Measurements from ENCODE around the gene ZNF862.

Gene ZNF862

GRCh38 chr7:149796287-149796860, 41.8 kb upstream of the ZNF862 start:
- Histone ChIP-seq H3K27me3 (replicated peaks; ENCODE audit: control insufficient read depth, insufficient read depth, low read length, poor library complexity, severe bottlenecking) (no peaks in the 10 kb centered on the region), H3K4me3 (ENCODE audit: insufficient read depth, low read depth, low read length, poor library complexity, severe bottlenecking) (no peak overlapping the region), H3K9me3 (ENCODE audit: control insufficient read depth, low read length) (no peaks in the 10 kb centered on the region), H3K27ac (ENCODE audit: insufficient read depth, low read length, poor library complexity, severe bottlenecking) (no peak overlapping the region), H3K36me3 (ENCODE audit: control insufficient read depth, insufficient read depth, low read length) (no peaks in the 10 kb centered on the region), H3K4me1 (ENCODE audit: control insufficient read depth, insufficient read depth, low read length, poor library complexity, severe bottlenecking) (no peaks in the 10 kb centered on the region)
- no peak for DNase-seq

DNA sequence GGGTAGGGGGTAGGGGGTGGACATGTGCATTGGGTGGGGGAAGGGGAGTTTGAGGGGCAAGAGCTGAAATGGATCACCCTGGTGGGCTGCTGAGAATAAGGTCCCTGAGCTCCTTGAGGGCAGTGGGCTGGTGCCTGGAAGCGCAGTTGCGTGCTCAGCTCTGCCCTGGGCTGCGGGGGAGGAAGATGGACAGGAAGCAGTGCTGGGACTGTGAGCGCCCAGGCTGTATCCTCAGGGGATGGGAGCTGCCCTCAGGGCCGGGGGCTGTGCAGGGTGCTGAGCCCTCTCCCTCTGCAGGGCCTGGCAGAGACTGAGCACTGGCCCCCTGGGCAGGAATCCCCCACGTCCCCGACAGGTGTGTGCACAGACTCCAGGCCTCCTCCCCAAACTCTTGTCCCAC, 40.4 kb upstream of the ZNF862 start:
- Histone ChIP-seq H3K4me3 (ENCODE audit: insufficient read depth, low read depth, low read length, poor library complexity, severe bottlenecking) (no peak overlapping the region), H3K9me3 (ENCODE audit: control insufficient read depth, low read length) (no peaks in the 10 kb centered on the region), H3K4me1 (ENCODE audit: control insufficient read depth, insufficient read depth, low read length, poor library complexity, severe bottlenecking) (no peaks in the 10 kb centered on the region), H3K27me3 (replicated peaks; ENCODE audit: control insufficient read depth, insufficient read depth, low read length, poor library complexity, severe bottlenecking) (no peaks in the 10 kb centered on the region), H3K36me3 (ENCODE audit: control insufficient read depth, insufficient read depth, low read length) (no peaks in the 10 kb centered on the region), H3K27ac (ENCODE audit: insufficient read depth, low read length, poor library complexity, severe bottlenecking) (no peak overlapping the region)
- DNase-seq = no peak

GRCh38 chr7:149799397-149800168, 38.6 kb upstream of the ZNF862 start:
- H3K4me3 ChIP-seq (ENCODE audit: insufficient read depth, low read depth, low read length, poor library complexity, severe bottlenecking) = no peak overlapping the region
- no peaks in the 10 kb centered on the region for H3K27me3 ChIP-seq (replicated peaks; ENCODE audit: control insufficient read depth, insufficient read depth, low read length, poor library complexity, severe bottlenecking)
- no peaks in the 10 kb centered on the region for H3K9me3 ChIP-seq (ENCODE audit: control insufficient read depth, low read length)
- H3K4me1 ChIP-seq (ENCODE audit: control insufficient read depth, insufficient read depth, low read length, poor library complexity, severe bottlenecking) = no peaks in the 10 kb centered on the region
- no peaks in the 10 kb centered on the region for H3K36me3 ChIP-seq (ENCODE audit: control insufficient read depth, insufficient read depth, low read length)
- H3K27ac ChIP-seq (ENCODE audit: insufficient read depth, low read length, poor library complexity, severe bottlenecking) = no peak overlapping the region
- DNase-seq = peak; percentile 25 to 41 (median 31)

GRCh38 chr7:149800169-149800555, 38.0 kb upstream of the ZNF862 start:
- Histone ChIP-seq H3K36me3 (ENCODE audit: control insufficient read depth, insufficient read depth, low read length) (no peaks in the 10 kb centered on the region), H3K4me1 (ENCODE audit: control insufficient read depth, insufficient read depth, low read length, poor library complexity, severe bottlenecking) (no peaks in the 10 kb centered on the region), H3K27ac (ENCODE audit: insufficient read depth, low read length, poor library complexity, severe bottlenecking) (no peak overlapping the region), H3K4me3 (ENCODE audit: insufficient read depth, low read depth, low read length, poor library complexity, severe bottlenecking) (no peak overlapping the region), H3K9me3 (ENCODE audit: control insufficient read depth, low read length) (no peaks in the 10 kb centered on the region), H3K27me3 (replicated peaks; ENCODE audit: control insufficient read depth, insufficient read depth, low read length, poor library complexity, severe bottlenecking) (no peaks in the 10 kb centered on the region)
- DNase-seq = no peak

DNA sequence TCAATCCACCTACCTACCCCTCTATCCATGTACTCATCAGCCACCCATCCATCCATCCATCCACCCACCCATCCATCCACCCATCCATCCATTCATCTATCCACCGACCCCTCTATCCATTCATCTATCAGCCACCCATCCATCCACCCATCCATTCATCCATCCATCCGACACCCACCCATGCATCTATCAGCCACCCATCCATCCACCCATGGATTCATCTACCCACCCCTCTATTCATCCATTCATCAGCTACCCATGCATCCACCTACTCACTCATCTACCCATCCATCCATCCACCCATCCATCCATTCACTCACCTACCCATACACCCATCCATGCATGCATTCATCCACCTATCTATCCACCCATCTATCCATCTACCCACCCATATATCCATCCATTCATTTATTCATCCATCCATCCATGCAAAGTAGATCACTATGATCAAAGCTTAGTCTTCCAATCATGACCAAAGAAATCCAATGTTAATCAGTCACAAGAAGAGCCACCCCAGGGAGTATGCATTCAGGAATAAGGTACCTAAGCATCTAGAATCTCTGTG, 37.1 kb upstream of the ZNF862 start:
- Histone ChIP-seq H3K27ac (ENCODE audit: insufficient read depth, low read length, poor library complexity, severe bottlenecking) (no peak overlapping the region), H3K27me3 (replicated peaks; ENCODE audit: control insufficient read depth, insufficient read depth, low read length, poor library complexity, severe bottlenecking) (no peaks in the 10 kb centered on the region), H3K4me1 (ENCODE audit: control insufficient read depth, insufficient read depth, low read length, poor library complexity, severe bottlenecking) (no peaks in the 10 kb centered on the region), H3K4me3 (ENCODE audit: insufficient read depth, low read depth, low read length, poor library complexity, severe bottlenecking) (no peak overlapping the region), H3K9me3 (ENCODE audit: control insufficient read depth, low read length) (no peaks in the 10 kb centered on the region), H3K36me3 (ENCODE audit: control insufficient read depth, insufficient read depth, low read length) (no peaks in the 10 kb centered on the region)
- no peak for DNase-seq

GRCh38 chr7:149801816-149802215, 36.4 kb upstream of the ZNF862 start:
- no peak overlapping the region for H3K4me3 ChIP-seq (ENCODE audit: insufficient read depth, low read depth, low read length, poor library complexity, severe bottlenecking)
- no peaks in the 10 kb centered on the region for H3K27me3 ChIP-seq (replicated peaks; ENCODE audit: control insufficient read depth, insufficient read depth, low read length, poor library complexity, severe bottlenecking)
- DNase-seq = no peak
- no peaks in the 10 kb centered on the region for H3K9me3 ChIP-seq (ENCODE audit: control insufficient read depth, low read length)
- H3K36me3 ChIP-seq (ENCODE audit: control insufficient read depth, insufficient read depth, low read length) = no peaks in the 10 kb centered on the region
- no peaks in the 10 kb centered on the region for H3K4me1 ChIP-seq (ENCODE audit: control insufficient read depth, insufficient read depth, low read length, poor library complexity, severe bottlenecking)
- H3K27ac ChIP-seq (ENCODE audit: insufficient read depth, low read length, poor library complexity, severe bottlenecking) = no peak overlapping the region

GRCh38 chr7:149802966-149803365, 35.2 kb upstream of the ZNF862 start:
- no peak for DNase-seq
- Histone ChIP-seq H3K9me3 (ENCODE audit: control insufficient read depth, low read length) (no peaks in the 10 kb centered on the region), H3K36me3 (ENCODE audit: control insufficient read depth, insufficient read depth, low read length) (no peaks in the 10 kb centered on the region), H3K27ac (ENCODE audit: insufficient read depth, low read length, poor library complexity, severe bottlenecking) (no peak overlapping the region), H3K27me3 (replicated peaks; ENCODE audit: control insufficient read depth, insufficient read depth, low read length, poor library complexity, severe bottlenecking) (no peaks in the 10 kb centered on the region), H3K4me1 (ENCODE audit: control insufficient read depth, insufficient read depth, low read length, poor library complexity, severe bottlenecking) (no peaks in the 10 kb centered on the region), H3K4me3 (ENCODE audit: insufficient read depth, low read depth, low read length, poor library complexity, severe bottlenecking) (no peak overlapping the region)

GRCh38 chr7:149803551-149804074, 34.6 kb upstream of the ZNF862 start:
- no peak for DNase-seq
- no peak overlapping the region for H3K4me3 ChIP-seq (ENCODE audit: insufficient read depth, low read depth, low read length, poor library complexity, severe bottlenecking)
- no peaks in the 10 kb centered on the region for H3K36me3 ChIP-seq (ENCODE audit: control insufficient read depth, insufficient read depth, low read length)
- H3K9me3 ChIP-seq (ENCODE audit: control insufficient read depth, low read length) = no peaks in the 10 kb centered on the region
- no peaks in the 10 kb centered on the region for H3K27me3 ChIP-seq (replicated peaks; ENCODE audit: control insufficient read depth, insufficient read depth, low read length, poor library complexity, severe bottlenecking)
- H3K4me1 ChIP-seq (ENCODE audit: control insufficient read depth, insufficient read depth, low read length, poor library complexity, severe bottlenecking) = no peaks in the 10 kb centered on the region
- H3K27ac ChIP-seq (ENCODE audit: insufficient read depth, low read length, poor library complexity, severe bottlenecking) = no peak overlapping the region

DNA sequence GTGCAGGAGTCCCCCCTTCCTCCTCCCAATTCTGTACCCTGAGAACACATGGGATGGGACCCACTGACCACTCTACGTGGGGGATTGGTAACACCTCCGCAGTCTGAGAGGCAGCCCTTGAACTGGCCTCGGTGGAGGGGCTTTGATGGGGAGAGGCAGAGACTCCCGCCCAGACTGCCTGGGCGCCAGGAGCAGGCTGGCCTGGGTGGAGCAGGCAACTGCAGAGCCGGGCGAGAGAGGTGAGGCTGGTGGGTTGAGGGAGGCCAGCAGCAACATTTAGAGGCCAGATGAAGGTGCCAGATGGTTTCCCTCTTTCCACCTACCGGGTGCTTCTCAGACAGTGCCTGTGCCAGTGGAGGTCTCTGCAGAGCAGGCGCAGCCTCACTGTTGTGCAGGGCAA, 34.1 kb upstream of the ZNF862 start:
- DNase-seq = no peak
- H3K9me3 ChIP-seq (ENCODE audit: control insufficient read depth, low read length) = no peaks in the 10 kb centered on the region
- H3K4me1 ChIP-seq (ENCODE audit: control insufficient read depth, insufficient read depth, low read length, poor library complexity, severe bottlenecking) = no peaks in the 10 kb centered on the region
- H3K36me3 ChIP-seq (ENCODE audit: control insufficient read depth, insufficient read depth, low read length) = no peaks in the 10 kb centered on the region
- H3K27me3 ChIP-seq (replicated peaks; ENCODE audit: control insufficient read depth, insufficient read depth, low read length, poor library complexity, severe bottlenecking) = no peaks in the 10 kb centered on the region
- H3K27ac ChIP-seq (ENCODE audit: insufficient read depth, low read length, poor library complexity, severe bottlenecking) = no peak overlapping the region
- no peak overlapping the region for H3K4me3 ChIP-seq (ENCODE audit: insufficient read depth, low read depth, low read length, poor library complexity, severe bottlenecking)

- no peaks in the 10 kb centered on the region for H3K4me1 ChIP-seq (ENCODE audit: control insufficient read depth, insufficient read depth, low read length, poor library complexity, severe bottlenecking)
- no peaks in the 10 kb centered on the region for H3K36me3 ChIP-seq (ENCODE audit: control insufficient read depth, insufficient read depth, low read length)
- H3K27me3 ChIP-seq (replicated peaks; ENCODE audit: control insufficient read depth, insufficient read depth, low read length, poor library complexity, severe bottlenecking) = no peaks in the 10 kb centered on the region
- no peak overlapping the region for H3K4me3 ChIP-seq (ENCODE audit: insufficient read depth, low read depth, low read length, poor library complexity, severe bottlenecking)
- no peak overlapping the region for H3K27ac ChIP-seq (ENCODE audit: insufficient read depth, low read length, poor library complexity, severe bottlenecking)
- no peaks in the 10 kb centered on the region for H3K9me3 ChIP-seq (ENCODE audit: control insufficient read depth, low read length)
- DNase-seq = no peak
These were observed 31.4 kb upstream of the ZNF862 start for GRCh38 chr7:149806726-149807125.
